Daoy (cell line): ENCODE measurements around the gene FNDC3B. TPM values are rescaled to one million over a fixed set of nuclear protein-coding genes. Genes with fewer than 3 reads are reported as not detected.

ENCODE experiments used
- DNase-seq: peaks from one replicate; pipeline ENCODE4 v3.0.0-alpha.2; 2015; ENCODE audit warnings: low read depth
- total RNA-seq: library from RNA; depleted of rRNA; stranded (reverse); fragments of >200 nt; shearing (Covaris generic); gene quantifications from 2 replicates; pipeline ENCODE4 v1.2.3, GENCODE V29; 2014

The FNDC3B gene
- total RNA-seq, 1 experiment from 2014 or later = 84.3 TPM

GRCh38 chr3:172259726-172260248 is 220.4 kb downstream of the FNDC3B start:
- DNase-seq = no peak

- no peak for DNase-seq
Measured at GRCh38 chr3:172260381-172260780, 221.0 kb downstream of the FNDC3B start.

- no peak for DNase-seq
Measured at GRCh38 chr3:172261054-172261453, 221.7 kb downstream of the FNDC3B start.

GRCh38 chr3:172262991-172263608 is 223.7 kb downstream of the FNDC3B start:
- no peak for DNase-seq

DNA sequence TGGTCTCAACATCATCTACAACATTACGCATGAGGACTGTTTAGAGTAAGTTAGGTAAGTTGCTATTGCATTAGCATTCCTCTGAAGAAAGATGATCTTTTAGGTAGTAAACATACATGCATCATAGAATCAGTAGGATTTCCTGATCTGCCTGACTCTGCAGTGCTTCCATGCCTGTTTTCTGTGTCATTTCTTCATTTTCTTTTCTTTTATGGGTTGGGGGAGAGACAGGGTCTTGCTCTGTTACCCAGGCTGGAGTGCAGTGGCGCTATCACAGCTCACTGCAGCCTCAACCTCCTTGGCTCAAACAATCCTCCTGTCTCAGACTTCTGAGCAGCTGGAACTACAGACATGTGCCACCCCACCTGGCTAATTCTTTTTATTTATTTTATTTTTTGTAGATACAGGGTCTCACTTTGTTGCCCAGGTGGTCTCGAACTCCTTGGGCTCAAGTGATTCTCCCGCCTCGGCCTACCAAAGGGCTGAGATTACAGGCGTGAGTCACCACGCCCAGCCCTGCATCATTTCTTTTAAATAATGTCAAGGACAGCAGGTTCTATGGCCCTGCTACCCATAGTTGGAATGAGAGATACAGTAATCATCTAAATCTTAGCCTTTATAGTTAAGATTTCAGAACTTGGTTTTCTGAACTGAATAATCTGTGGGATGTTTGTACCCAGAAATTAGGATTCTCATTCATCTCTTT is 224.6 kb downstream of the FNDC3B start:
- DNase-seq = no peak

DNA sequence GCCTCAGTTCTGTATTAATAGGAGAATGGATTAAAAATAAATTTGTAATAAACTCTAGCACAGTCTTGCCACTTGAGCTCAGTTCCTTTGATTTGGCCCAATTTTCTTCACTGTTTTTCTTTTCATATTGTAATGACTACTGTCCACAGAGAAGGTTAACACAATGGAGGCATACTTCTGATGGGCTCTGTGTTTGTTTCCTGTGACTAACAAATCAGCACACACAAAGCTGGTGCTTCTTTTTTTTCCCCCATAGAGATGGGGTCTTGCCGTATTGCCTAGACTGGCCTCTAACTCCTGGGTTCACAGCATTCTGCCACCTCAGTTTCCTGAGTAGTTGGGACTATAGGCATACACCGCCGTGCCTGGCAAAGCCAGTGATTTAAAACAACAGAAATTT is 226.7 kb downstream of the FNDC3B start:
- DNase-seq = no peak

DNA sequence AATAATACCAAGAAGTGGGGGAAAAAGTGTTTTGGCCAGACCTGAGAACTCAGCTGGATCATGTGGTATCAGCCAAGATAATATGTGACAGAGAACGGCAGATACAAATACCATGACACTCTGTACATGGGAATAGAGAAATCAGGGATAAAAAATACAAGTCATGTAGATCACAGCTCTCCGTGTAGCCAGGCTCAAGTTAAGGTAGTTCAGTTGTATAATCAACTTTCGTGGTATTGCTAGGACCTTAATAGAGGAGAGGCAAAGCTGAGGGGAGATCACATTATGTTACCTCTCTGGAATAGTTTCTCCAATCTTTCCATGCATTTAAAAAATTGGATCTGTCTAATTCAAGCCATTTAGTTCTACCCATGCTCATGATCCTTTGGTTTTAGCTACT is 229.0 kb downstream of the FNDC3B start:
- DNase-seq = no peak

DNA sequence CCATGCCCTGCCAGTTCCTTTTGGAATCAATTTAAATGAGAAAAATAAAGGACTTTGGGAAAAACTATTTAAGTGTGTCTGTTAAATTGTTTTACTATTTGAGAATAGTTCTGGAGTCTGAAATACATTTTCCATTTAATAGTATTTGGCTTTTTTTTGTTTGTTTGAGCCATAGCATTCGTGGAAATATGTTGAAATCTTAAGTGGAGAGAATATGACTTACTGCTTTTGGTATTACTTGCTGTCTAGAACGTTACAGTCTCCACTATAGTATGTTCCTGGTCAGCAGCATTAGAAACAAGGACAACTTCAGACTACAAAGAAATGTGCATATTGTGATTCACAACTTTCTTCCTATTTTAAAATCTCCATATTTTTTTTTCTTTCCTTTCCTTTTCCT is 229.5 kb downstream of the FNDC3B start:
- DNase-seq = no peak

DNA sequence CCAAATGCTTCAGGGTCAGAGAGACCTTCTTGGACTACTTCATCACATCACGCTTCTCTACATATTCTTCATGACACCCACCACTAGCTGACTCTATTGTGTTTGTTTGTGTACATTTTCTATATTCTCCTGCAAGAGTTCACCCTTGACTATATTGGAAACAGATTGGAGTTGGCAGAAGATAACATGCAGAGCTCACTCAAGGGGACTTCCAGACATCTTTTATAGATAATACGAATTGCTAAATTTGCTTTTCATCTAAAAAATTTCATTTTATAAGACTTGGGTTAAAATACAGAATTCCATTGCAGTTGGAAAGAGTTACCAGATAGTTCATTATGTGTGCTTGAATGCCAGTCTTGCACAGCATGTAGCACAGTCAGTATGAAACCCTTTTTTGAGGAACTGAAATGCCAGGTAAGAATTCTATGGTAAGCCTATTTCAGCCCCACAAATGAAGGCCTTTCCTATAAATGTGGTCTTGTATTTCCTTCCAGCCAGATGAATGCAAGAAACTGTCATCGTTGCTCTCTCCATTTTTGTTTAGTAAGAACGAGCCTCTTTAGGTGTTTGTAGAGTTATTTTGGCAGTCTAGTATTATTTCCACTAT is 231.3 kb downstream of the FNDC3B start:
- no peak for DNase-seq

GRCh38 chr3:172271386-172271976 is 232.1 kb downstream of the FNDC3B start:
- DNase-seq = no peak

DNA sequence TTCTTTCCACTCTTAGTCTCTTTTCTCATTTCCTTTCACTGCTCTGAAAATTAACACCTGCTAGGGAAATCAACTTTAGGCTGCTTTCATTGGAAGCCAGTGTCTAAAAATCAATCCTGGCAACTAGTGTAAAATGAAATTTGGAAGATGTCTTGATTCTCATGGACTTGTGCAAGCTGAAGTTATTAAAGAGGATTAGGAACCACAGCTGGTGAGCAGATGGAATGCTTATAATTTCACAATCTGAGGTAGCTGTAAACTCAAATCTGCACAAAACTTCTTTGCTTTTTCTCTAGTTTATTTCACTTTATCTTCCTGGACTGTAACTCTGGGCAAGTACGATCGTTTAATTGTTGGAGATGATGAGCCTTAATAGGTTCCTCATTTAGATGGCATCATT is 233.3 kb downstream of the FNDC3B start:
- DNase-seq = no peak

DNA sequence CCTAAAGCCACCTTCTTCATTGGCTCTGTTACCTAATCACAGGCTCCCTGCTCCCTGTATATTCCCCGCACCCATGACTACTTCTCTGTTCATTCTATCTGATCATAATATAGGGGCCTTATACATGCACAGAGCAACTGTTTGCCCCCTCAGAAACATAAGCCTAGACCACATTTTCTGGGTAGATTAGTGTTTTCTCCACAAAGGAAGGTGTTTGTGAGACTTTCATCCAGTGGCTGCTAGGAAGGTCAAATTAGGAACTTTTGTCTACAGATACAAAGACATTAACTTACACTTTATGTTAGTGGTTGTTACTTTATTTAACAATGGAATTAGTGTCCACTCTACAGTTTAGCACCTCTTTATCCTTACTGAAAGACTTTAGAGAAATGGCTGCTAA is 234.0 kb downstream of the FNDC3B start:
- DNase-seq = no peak

DNA sequence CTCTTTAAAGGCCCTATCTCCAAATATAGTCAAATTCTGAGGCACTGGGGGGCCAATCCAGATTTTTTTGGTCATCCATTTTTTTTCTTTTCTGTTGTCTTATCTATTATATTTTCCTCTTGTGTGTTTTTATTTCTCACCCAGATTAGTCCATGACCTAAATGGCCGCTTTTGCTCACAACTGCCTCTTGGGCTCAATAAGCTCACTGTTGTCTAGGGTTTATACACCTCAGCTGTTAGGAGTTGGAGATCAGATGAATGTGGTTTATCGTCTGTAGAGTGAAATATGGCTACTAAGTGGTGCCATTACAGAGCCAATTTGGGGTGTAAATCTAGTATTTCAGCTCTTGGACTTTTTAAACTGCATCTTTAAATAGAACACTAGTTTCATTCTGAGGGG is 235.5 kb downstream of the FNDC3B start:
- no peak for DNase-seq

DNA sequence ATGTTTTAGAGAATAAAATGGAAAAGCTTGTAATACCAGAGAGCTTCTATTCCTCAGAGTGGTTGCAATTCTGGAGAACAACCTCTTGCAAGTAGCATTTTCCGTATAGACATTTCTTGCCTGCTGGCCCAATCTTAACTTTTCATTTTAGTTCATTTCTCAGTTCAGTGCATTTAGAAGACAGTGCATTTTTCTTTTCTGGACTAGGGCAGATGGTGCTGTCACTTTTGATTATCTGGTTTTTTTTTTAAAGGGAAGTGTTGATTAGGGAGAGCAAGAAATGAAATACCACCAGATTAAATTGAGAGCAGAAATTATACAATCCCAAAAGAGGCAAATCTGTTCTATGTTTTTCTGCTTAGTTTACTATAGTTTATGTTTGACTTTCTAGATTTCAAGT is 236.2 kb downstream of the FNDC3B start:
- no peak for DNase-seq

- DNase-seq = no peak
Measured at GRCh38 chr3:172276103-172276502, 236.7 kb downstream of the FNDC3B start.

- no peak for DNase-seq
Measured at GRCh38 chr3:172277151-172277652, 237.8 kb downstream of the FNDC3B start.

GRCh38 chr3:172279191-172279640 is 239.8 kb downstream of the FNDC3B start:
- no peak for DNase-seq

DNA sequence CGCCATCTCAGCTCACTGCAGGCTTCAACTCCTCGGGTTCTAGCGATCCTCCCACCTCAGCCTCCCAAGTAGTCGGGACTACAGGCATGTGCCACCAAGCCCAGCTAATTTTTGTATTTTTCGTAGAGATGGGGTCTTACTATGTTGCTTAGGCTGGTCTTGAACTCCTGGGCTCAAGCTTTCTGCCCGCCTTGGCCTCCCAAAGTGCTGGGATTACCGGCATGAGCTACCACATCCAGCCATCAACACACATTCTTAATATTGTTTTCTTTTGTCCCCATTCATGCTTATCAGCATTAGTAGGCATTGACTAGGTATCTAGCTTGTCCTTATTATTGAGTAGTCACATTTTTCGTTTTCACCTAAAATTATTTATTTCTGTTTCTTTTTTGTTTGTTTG is 240.6 kb downstream of the FNDC3B start:
- no peak for DNase-seq

- peak; percentile 48 for DNase-seq
Measured at GRCh38 chr3:172280406-172281051, 241.2 kb downstream of the FNDC3B start.

GRCh38 chr3:172281884-172282283 is 242.5 kb downstream of the FNDC3B start:
- DNase-seq = no peak

GRCh38 chr3:172282850-172283249 is 243.5 kb downstream of the FNDC3B start:
- no peak for DNase-seq

GRCh38 chr3:172283841-172284357 is 244.5 kb downstream of the FNDC3B start:
- DNase-seq = no peak
